ENCODE results near the gene SPNS3. TPM values are rescaled to one million over a fixed set of nuclear protein-coding genes. Genes with fewer than 3 reads are reported as not detected.

The SPNS3 gene
- total and polyA plus RNA-seq, 2 of the 4 experiments (the other 2 are of a cell fraction): 0.18 TPM; not detected in 1

DNA sequence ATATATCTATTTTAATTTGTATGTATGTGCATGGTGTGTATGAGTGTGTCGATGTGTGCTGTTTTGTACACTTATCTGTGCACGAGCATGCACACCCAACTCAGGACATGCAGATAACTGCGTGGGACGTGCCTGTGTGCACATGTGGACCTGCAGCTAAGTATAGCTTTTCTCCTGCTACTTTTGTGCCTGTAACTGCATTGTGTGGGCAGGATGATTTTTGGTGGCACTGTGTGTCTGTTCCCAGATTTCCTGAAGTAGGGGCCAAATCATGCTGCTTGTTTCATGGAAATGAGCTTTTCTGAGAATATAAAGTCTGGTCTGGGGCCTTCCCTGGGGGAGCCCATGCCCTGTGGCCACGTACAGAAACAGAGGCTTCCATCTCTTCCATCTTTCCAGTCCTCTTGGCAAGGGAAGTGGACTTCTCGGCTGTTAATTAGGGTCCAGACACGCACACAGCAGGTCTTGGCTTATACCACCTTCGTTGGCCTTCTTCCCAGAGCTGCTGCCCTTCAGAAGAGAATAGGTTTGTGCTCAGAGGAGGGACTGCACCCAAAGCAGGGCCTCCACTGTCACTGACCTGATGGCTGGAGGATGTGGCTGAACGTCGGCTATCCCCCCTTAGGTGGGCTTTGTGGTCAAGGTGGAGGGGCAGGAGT is 30.2 kb downstream of the SPNS3 start:
- Histone ChIP-seq H3K79me1 (ENCODE audit: low read depth in 1 of 2, low read length in 2 of 2) (no peaks in the 10 kb centered on the region), H3K4ac (ENCODE audit: low read depth, low read length) (no peak overlapping the region), H3K36me3 (ENCODE audit: control insufficient read depth, insufficient read depth, low read length) (no peaks in the 10 kb centered on the region), H3K23ac (ENCODE audit: low read depth, low read length) (no peak overlapping the region), H2BK120ac (ENCODE audit: low read depth, low read length) (no peak overlapping the region), H3K4me1 (ENCODE audit: control insufficient read depth, insufficient read depth, low read length) (no peaks in the 10 kb centered on the region), H3K9ac (ENCODE audit: low read depth, low read length) (no peak overlapping the region), H2BK20ac (ENCODE audit: low read depth, low read length) (no peak overlapping the region), H3K4me2 (ENCODE audit: low read depth, low read length) (no peak overlapping the region), H2AK9ac (replicated peaks; ENCODE audit: low read depth, low read length, poor library complexity) (no peak overlapping the region), H4K20me1 (ENCODE audit: insufficient read depth, low read length) (no peaks in the 10 kb centered on the region; the same call in 1 of the 2 replicates), H4K91ac (ENCODE audit: insufficient read depth, low read depth, low read length) (no peak overlapping the region), H2BK15ac (ENCODE audit: low read depth, low read length) (no peak overlapping the region), H4K5ac (ENCODE audit: low read depth, low read length) (no peak overlapping the region), H3K27ac (ENCODE audit: insufficient read depth, low read length) (no peak overlapping the region), H2AFZ (replicated peaks; ENCODE audit: low read length, poor library complexity) (no peak overlapping the region), H3K18ac (ENCODE audit: low read depth, low read length) (no peak overlapping the region), H4K8ac (ENCODE audit: low read depth in 2 of 2, low read length in 2 of 2) (no peak overlapping the region), H3K14ac (replicated peaks; ENCODE audit: low read depth, low read length) (no peak overlapping the region), H3K9me3 (ENCODE audit: control insufficient read depth, insufficient read depth, low read length) (peaks cover 6% of the 10 kb centered on the region; the same call in 1 of the 2 replicates), H3K9me1 (ENCODE audit: insufficient read depth, low read length) (no peaks in the 10 kb centered on the region), H3K27me3 (ENCODE audit: control insufficient read depth, insufficient read depth, low read length) (peaks cover 15% of the 10 kb centered on the region), H2AK5ac (ENCODE audit: low read depth, low read length) (no peak overlapping the region), H2BK5ac (ENCODE audit: low read depth, low read length, poor library complexity, severe bottlenecking) (no peak overlapping the region), H3K4me3 (ENCODE audit: insufficient read depth, low read depth, low read length) (no peak overlapping the region), H3K56ac (ENCODE audit: extremely low read depth, insufficient read depth, low read length) (no peak overlapping the region)
- ChIA-PET POLR2A (ENCODE audit: unreplicated experiment) (no interaction called here), CTCF (no interaction called here)
- dilution Hi-C loops (cut with HindIII; ENCODE audit: low sequenced_read_pairs, unreplicated experiment) (no loop called here), in situ Hi-C loops (cut with MboI; ENCODE audit: low sequenced_read_pairs) (no loop called here), intact Hi-C loops (cut with micrococcal nuclease) (no loop called here)
- DNase-seq (no peak), ATAC-seq (ENCODE audit: low read depth) (no peak)
- BruUV-seq (replicated peaks): no TSS peak
- TF ChIP-seq BHLHE40 (IDR thresholded peaks at IDR 0.05; ENCODE audit: low read depth, low read length) (no peak), RAD21 (IDR thresholded peaks at IDR 0.05; ENCODE audit: low read length) (no peak), ELK1 (IDR thresholded peaks at IDR 0.05; ENCODE audit: borderline replicate concordance, low read depth, low read length) (no peak), CHD1 (IDR thresholded peaks at IDR 0.05; ENCODE audit: low read depth, low read length) (no peak), RFX5 (IDR thresholded peaks at IDR 0.05; ENCODE audit: low read depth, low read length) (no peak), MAZ (IDR thresholded peaks at IDR 0.05; ENCODE audit: borderline replicate concordance, low read depth, low read length) (no peak), USF2 (IDR thresholded peaks at IDR 0.05; ENCODE audit: low read depth, low read length) (no peak), CEBPB (IDR thresholded peaks at IDR 0.05; ENCODE audit: low read depth, low read length) (no peak), FOS (IDR thresholded peaks at IDR 0.05; ENCODE audit: low read depth, low read length) (no peak), RCOR1 (IDR thresholded peaks at IDR 0.05; ENCODE audit: insufficient replicate concordance, low read length) (no peak)
- WGBS, 2 experiments (ENCODE audit: extremely low coverage in 2 of 2, insufficient read length in 1 of 2): 58% methylated on average over 4 of the region's 10 CpGs; no CpG with 5 or more reads in 1 of the 2 experiments

All from IMR-90 (cell line).